ENCODE data around the gene PRSS22. TPM values are rescaled to one million over a fixed set of nuclear protein-coding genes. Genes with fewer than 3 reads are reported as not detected.
A peak's percentile ranks its signal among the peaks of the same experiment; 100 is the strongest.
"Not testable (repeated sequence)": the region's sequence is repeated elsewhere in the genome, so short reads cannot be mapped to it uniquely, and the experiment has no call there.

PRSS22 gene, protein sequence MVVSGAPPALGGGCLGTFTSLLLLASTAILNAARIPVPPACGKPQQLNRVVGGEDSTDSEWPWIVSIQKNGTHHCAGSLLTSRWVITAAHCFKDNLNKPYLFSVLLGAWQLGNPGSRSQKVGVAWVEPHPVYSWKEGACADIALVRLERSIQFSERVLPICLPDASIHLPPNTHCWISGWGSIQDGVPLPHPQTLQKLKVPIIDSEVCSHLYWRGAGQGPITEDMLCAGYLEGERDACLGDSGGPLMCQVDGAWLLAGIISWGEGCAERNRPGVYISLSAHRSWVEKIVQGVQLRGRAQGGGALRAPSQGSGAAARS
- 0.21 TPM for total RNA-seq

DNA sequence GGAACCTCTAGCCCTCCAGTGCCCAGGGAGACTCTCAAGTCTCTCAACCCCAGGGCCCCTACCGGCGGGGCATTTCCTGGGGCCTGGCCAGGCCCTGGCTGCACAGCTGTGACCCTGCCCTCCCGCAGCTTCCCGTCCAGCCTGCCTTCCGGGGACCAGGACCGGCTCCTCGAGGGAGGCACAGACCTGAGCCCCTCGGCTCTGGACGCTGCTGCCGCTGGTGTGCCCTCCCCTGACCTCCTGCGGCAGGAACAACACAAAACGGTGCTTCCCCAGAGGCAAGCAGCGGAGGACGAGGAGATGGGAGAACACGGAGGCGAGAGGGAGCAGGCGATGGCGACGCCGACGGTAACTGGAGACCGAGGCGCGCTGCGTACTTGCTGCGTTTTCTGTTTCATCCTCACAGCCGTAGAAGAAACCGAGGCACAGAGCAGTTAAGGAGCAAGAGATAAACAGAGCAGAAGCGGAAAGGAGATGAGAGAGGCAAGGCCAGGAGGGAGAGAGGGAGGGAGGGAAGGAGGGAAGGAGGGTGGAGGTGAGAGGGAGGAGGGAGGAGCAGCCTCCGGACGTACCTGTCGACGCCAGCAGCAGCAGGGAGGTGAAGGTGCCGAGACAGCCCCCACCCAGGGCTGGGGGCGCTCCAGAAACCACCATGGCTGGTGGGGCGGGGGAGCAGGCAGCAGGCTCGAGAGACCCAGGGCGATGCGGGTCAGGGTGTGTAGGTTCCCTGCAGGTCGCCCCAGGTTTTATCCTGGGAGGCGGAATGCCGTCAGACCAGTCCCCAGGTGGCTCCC, at the start of gene PRSS22:
PRSS22 (minus strand) TSS at position 720 of the 794 bp plus-strand sequence; CDS start at position 654, 66 bp downstream.
- Histone ChIP-seq H3K4me3 (ENCODE audit: low read length) (no peak within 1 kb of the TSS), H3K9me3 (ENCODE audit: low read depth, low read length) (no peaks in the 10 kb centered on the region), H3K27me3 (ENCODE audit: insufficient read depth, low read length) (peaks cover 13% of the 10 kb centered on the region), H3K4me1 (ENCODE audit: insufficient read depth, low read length) (no peaks in the 10 kb centered on the region)

- H3K27me3 ChIP-seq (ENCODE audit: insufficient read depth, low read length); H3K4me3 ChIP-seq (ENCODE audit: low read length); H3K9me3 ChIP-seq (ENCODE audit: low read depth, low read length): not testable (repeated sequence)
- H3K4me1 ChIP-seq (ENCODE audit: insufficient read depth, low read length): peaks cover 26% of the 10 kb centered on the region
Measured at GRCh38 chr16:2907084-2907753, 49.2 kb upstream of the PRSS22 start.

GRCh38 chr16:2905988-2906387, 48.0 kb upstream of the PRSS22 start:
- Histone ChIP-seq H3K27me3 (ENCODE audit: insufficient read depth, low read length) (no peaks in the 10 kb centered on the region), H3K4me3 (ENCODE audit: low read length) (no peak overlapping the region), H3K4me1 (ENCODE audit: insufficient read depth, low read length) (peaks cover 20% of the 10 kb centered on the region), H3K9me3 (ENCODE audit: low read depth, low read length) (no peaks in the 10 kb centered on the region)

DNA sequence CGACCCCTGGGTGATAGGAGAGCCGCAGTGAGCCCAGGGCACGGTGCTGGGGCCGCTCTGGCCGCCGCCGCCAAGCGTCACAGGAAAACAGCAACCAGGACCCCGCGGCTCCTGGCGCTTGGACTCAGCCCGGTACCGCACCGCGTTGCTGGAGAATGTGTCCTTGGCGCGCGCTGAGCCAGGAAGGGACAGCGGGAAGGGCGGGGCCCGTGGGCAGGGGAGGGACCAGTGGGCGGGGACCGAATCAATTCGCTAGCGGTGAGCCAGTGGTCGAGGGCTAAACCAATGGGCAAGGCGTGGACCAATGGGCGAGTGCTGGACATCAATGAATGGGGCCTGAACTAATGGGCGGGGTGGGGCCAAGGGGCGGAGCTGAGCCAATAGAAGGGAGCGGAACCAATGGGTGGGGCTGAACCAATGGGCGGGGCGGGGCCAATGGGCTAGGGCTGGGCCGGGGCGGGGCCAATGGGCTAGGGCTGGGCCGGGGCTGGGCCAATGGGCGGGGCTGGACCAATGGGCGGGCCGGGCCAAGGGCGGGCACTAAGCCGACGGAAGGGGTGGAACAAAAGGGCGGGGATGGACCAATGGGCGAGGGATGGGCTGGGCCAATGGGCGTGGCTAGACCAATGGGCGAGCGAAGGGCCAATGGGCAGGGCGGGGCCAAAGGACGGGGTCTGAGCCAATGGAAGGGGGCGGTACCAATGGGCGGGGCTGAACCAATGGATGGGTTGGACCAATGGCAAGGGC, 47.4 kb upstream of the PRSS22 start:
- Histone ChIP-seq H3K9me3 (ENCODE audit: low read depth, low read length) (no peaks in the 10 kb centered on the region), H3K27me3 (ENCODE audit: insufficient read depth, low read length) (no peaks in the 10 kb centered on the region), H3K4me3 (ENCODE audit: low read length) (peak overlapping the region; percentile 59), H3K4me1 (ENCODE audit: insufficient read depth, low read length) (peaks cover 19% of the 10 kb centered on the region)

- no peaks in the 10 kb centered on the region for H3K27me3 ChIP-seq (ENCODE audit: insufficient read depth, low read length)
- peak overlapping the region; percentile 59 for H3K4me3 ChIP-seq (ENCODE audit: low read length)
- no peaks in the 10 kb centered on the region for H3K9me3 ChIP-seq (ENCODE audit: low read depth, low read length)
- peaks cover 19% of the 10 kb centered on the region for H3K4me1 ChIP-seq (ENCODE audit: insufficient read depth, low read length)
Measured at GRCh38 chr16:2904922-2905240, 46.9 kb upstream of the PRSS22 start.

- no peaks in the 10 kb centered on the region for H3K27me3 ChIP-seq (ENCODE audit: insufficient read depth, low read length)
- H3K4me3 ChIP-seq (ENCODE audit: low read length): peak overlapping the region; percentile 59
- H3K9me3 ChIP-seq (ENCODE audit: low read depth, low read length): no peaks in the 10 kb centered on the region
- peaks cover 19% of the 10 kb centered on the region for H3K4me1 ChIP-seq (ENCODE audit: insufficient read depth, low read length)
Measured at GRCh38 chr16:2904100-2904921, 46.3 kb upstream of the PRSS22 start.

- H3K4me3 ChIP-seq (ENCODE audit: low read length): no peak overlapping the region
- H3K4me1 ChIP-seq (ENCODE audit: insufficient read depth, low read length): peaks cover 20% of the 10 kb centered on the region
- no peaks in the 10 kb centered on the region for H3K27me3 ChIP-seq (ENCODE audit: insufficient read depth, low read length)
- H3K9me3 ChIP-seq (ENCODE audit: low read depth, low read length): no peaks in the 10 kb centered on the region
Measured at GRCh38 chr16:2902337-2903130, 44.6 kb upstream of the PRSS22 start.

GRCh38 chr16:2900526-2901075, 42.6 kb upstream of the PRSS22 start:
- no peaks in the 10 kb centered on the region for H3K9me3 ChIP-seq (ENCODE audit: low read depth, low read length)
- H3K4me1 ChIP-seq (ENCODE audit: insufficient read depth, low read length): peaks cover 10% of the 10 kb centered on the region
- H3K27me3 ChIP-seq (ENCODE audit: insufficient read depth, low read length): no peaks in the 10 kb centered on the region
- no peak overlapping the region for H3K4me3 ChIP-seq (ENCODE audit: low read length)

DNA sequence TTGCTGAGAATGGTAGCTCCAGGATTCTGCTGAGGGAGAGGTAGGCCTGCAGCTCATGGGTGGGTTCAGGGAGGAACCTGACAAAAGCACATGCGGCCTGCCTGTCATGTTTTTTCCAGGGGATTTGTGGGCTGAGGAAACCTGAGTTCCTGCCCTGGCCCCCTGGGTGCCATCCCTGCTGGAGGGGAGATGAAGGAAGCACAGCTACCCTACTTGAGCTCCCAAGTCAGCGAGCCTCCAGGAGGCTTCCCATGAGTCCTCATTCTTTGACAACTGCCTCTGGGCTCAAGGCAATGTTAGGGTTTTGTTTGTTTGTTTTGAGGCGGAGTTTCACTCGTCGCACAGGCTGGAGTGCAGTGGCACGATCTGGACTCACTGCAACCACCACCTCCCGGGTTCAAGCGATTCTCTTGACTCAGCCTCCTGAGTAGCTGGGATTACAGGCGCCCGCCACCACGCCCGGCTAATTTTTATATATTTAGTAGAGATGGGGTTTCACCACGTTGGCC, 41.6 kb upstream of the PRSS22 start:
- H3K27me3 ChIP-seq (ENCODE audit: insufficient read depth, low read length): no peaks in the 10 kb centered on the region
- no peak overlapping the region for H3K4me3 ChIP-seq (ENCODE audit: low read length)

GRCh38 chr16:2898831-2899563, 41.0 kb upstream of the PRSS22 start:
- H3K27me3 ChIP-seq (ENCODE audit: insufficient read depth, low read length): no peaks in the 10 kb centered on the region
- H3K9me3 ChIP-seq (ENCODE audit: low read depth, low read length): no peaks in the 10 kb centered on the region
- no peak overlapping the region for H3K4me3 ChIP-seq (ENCODE audit: low read length)
- peaks cover 9% of the 10 kb centered on the region for H3K4me1 ChIP-seq (ENCODE audit: insufficient read depth, low read length)

More for the DNA sequence above, 41.6 kb upstream of the PRSS22 start:
- no peaks in the 10 kb centered on the region for H3K9me3 ChIP-seq (ENCODE audit: low read depth, low read length)
- H3K4me1 ChIP-seq (ENCODE audit: insufficient read depth, low read length): peaks cover 10% of the 10 kb centered on the region

DNA sequence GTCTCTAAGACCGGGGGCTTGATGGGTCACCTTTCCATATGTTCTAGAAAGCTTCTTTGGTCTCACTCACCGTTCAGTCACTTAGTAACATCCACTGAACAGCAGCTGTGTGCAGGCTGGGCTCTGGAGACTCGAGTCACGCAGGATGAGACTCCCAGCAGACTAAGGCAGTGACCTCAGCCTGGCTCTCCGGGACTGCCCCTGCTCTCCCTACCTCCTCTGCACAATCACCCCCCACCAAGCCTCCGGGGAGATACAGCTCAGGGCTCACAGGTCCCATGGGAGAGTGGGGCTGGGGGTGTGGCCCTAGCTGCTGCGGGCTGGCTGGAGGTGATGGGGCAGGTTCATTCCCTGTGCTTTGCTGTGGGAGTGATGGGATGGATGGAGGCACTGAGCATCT, 39.1 kb upstream of the PRSS22 start:
- no peaks in the 10 kb centered on the region for H3K27me3 ChIP-seq (ENCODE audit: insufficient read depth, low read length)
- no peaks in the 10 kb centered on the region for H3K9me3 ChIP-seq (ENCODE audit: low read depth, low read length)
- peaks cover 3% of the 10 kb centered on the region for H3K4me1 ChIP-seq (ENCODE audit: insufficient read depth, low read length)
- H3K4me3 ChIP-seq (ENCODE audit: low read length): no peak overlapping the region

GRCh38 chr16:2896480-2897010, 38.6 kb upstream of the PRSS22 start:
- Histone ChIP-seq H3K27me3 (ENCODE audit: insufficient read depth, low read length) (no peaks in the 10 kb centered on the region), H3K9me3 (ENCODE audit: low read depth, low read length) (no peaks in the 10 kb centered on the region), H3K4me1 (ENCODE audit: insufficient read depth, low read length) (peaks cover 3% of the 10 kb centered on the region)

More at GRCh38 chr16:2896480-2897010, 38.6 kb upstream of the PRSS22 start:
- no peak overlapping the region for H3K4me3 ChIP-seq (ENCODE audit: low read length)

Measured in mononuclear cell (primary cell).